Suppressor macrophage (primary cell): ENCODE data around the gene PLEKHA7.
A peak's percentile ranks its signal among the peaks of the same experiment; 100 is the strongest.

Experiments
- DNase-seq, 4 experiments: peaks; one replicate each; pipeline ENCODE4 v3.0.0-alpha.2; 2020 to 2022

PLEKHA7 gene

DNA sequence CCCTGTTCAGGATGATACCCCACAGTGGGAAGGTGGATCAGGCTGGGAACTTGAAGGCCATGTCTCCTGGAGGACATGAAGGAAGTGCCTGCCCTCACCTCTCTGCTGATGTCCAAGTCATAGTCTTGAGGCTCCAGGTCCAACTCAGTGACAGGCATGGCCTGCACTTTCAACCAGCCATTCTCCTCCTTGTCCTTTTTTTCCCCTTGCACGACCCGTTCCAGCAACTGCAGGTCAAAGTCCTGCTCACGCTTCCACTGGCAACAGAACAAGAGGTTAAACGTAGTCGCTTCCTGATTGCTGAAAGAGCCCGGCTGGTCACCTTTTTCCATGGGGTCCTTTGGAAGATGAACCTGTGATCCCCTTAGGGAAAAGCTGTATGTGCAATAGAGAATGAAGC is 228.1 kb downstream of the PLEKHA7 start:
- DNase-seq = no peak

GRCh38 chr11:16785520-16786128 is 228.6 kb downstream of the PLEKHA7 start:
- peak; percentile 80 to 88 (median 82) for DNase-seq

DNA sequence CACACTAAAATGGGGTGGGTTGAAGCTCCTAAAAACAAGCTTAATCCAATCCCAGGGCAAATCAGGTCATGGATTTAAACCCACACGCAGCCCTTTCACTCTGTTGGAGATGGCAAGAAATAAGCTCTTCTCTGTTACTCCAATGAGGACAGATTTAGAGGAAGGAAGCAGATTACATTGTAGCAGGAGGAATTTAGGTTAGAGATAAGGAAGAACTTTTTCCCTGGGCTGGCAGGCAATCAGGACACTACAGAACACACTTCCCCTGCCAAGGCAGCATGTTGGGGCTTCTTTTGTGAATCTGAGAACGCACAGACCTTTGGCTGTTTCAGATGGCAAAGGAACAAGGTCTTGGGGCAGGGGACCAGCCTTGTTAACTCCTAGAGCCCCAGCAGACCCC is 229.5 kb downstream of the PLEKHA7 start:
- DNase-seq = peak in 3 of 4 experiments; percentile 27 to 42 (median 33)

- peak in 2 of 4 experiments; percentile 15 to 46 for DNase-seq
These were observed 230.1 kb downstream of the PLEKHA7 start for GRCh38 chr11:16784097-16784496.

GRCh38 chr11:16783321-16783801 is 230.9 kb downstream of the PLEKHA7 start:
- no peak for DNase-seq

- DNase-seq = no peak
These were observed 232.0 kb downstream of the PLEKHA7 start for GRCh38 chr11:16781936-16782919.

- no peak for DNase-seq
These were observed 233.3 kb downstream of the PLEKHA7 start for GRCh38 chr11:16780698-16781550.

GRCh38 chr11:16780146-16780545 is 234.1 kb downstream of the PLEKHA7 start:
- DNase-seq = peak; percentile 42 to 57 (median 51)

DNA sequence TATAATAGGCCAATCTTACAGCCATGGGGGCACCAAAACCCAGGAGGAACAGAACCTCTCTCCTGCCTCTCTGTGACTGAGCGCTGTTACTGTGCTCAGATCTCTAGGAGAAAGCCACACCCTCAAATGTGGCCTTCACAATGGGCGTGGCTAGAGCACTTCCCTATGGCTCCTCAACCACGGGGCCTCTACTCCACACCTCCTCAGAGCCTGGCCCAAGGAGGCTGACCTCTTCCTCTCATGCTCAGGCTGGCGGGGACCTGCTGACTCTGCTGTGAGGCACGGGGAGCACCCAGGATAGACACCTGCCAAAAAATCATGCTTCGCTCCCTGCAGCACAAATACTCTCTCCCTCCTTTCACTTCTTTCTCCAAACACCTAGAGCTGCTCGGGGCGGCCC is 234.8 kb downstream of the PLEKHA7 start:
- DNase-seq = peak; percentile 81 to 90 (median 86)

GRCh38 chr11:16778876-16779275 is 235.3 kb downstream of the PLEKHA7 start:
- DNase-seq = no peak

DNA sequence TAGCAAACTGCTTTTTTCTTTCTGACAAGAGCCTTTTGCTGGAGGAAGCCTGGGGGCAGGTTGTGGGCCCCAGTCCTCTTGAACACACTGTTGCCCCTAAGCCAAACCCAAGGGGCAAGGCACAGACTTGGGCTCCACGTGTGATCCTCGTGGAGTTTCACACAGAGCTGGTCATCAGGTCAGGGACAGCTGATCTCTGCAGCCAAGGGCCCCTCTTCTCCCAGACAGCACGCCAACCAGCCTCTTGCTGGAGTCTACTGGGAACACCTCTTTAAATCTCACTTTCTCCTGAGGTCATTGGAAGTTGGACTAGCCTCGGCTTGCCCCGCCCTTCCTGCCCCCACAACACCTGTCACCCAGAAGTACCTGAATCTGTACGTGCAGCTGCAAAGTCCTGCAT is 235.9 kb downstream of the PLEKHA7 start:
- no peak for DNase-seq

DNA sequence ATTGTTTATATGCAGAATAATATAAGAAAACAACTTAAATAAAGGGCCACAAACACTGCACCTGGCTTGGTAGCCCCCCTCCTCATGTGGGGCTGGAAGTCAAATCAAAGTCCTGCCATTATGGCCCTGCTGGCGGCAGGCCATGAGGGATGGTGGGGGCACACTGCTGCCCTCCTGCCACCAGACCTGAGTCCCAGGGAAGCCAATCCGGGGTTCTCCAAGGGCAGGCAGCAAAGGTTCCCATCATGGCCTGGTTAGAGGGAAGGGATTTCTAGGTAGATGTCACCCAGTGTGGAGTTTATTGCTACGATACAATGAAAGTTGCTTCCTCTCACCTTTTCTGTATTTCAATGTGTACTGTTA is 236.6 kb downstream of the PLEKHA7 start:
- DNase-seq = no peak

- DNase-seq = no peak
These were observed 237.3 kb downstream of the PLEKHA7 start for GRCh38 chr11:16776711-16777612.

DNA sequence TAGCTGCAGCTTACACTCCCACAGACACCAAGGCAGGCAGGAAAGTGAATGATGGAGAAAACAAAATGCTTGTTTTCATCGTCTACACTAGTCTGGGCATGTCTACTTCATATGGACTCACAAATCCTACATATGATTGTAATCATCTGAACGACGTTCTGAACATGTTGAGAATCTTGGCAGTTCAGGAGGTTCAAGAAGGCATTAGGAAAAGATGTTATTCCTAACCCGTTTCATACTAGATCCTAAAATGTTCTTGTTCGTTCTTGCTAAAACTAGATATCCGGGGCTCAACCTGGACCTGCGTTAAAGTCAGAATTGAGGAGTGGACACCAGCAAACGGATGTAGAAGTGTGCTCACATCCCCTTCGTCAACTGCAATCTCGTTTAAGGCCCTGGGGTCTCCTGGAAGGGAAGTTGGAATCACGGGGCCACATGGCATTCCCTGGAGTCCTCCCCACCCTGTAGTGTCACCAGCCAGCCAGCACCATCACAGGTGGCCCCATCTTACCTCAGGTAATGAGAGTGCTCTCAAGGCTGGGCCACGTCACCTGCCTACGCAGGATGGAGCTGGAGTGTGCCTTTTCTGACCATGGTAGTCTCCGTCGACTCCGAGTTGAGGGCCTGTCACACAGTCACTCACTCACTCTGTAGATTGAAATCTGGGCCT is 238.5 kb downstream of the PLEKHA7 start:
- DNase-seq = no peak

DNA sequence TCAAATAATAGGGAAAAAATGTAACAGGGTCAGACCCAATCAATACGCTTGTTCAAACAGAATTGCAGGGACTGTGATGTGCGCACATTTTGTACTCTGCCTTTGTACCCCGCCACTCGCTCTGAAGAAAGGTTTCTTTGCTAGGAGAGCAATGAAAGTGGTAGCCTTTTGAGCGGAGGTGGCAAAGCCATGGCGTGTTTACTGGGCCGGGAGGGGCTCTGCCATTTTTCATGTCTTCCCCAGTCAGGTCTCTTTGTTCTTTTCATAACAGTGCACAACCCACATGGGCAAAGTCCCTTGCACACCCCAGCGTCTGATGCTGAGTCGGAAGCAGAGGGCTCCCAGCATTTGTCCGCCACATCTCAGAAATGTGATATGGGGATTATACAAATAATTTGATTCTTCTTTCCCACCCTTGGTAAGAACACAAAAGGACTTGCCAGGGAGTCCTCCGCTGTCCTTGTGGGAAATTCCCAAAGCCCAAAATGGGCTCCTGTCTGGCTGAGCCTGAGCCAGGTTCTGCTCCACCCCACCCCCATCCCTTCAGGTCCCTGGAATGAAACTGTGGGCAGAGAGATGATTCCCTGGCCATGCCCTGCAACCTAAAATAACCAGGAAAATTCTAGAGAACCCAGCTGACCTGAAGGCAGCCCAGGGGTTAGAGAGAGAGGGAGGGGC is 239.1 kb downstream of the PLEKHA7 start:
- no peak for DNase-seq

GRCh38 chr11:16773981-16774935 is 240.0 kb downstream of the PLEKHA7 start:
- no peak for DNase-seq

DNA sequence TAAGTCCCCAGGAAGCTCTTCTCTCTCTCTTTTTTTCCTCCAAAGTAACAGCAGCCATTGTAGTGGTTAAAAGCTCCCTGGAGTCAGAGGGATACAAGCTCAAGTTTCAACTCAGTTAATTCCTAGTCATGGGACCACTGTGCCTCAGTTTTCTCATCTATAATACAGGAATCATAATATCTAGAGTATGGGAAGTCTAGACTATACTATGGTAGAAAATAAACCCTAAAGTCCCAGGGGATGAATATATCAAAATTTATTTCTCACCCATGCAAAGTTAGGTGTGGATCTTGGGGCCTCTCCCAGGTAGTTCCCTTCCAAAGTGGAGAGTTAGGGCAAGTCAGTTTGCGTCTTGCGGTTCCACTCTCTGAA is 242.1 kb downstream of the PLEKHA7 start:
- no peak for DNase-seq

DNA sequence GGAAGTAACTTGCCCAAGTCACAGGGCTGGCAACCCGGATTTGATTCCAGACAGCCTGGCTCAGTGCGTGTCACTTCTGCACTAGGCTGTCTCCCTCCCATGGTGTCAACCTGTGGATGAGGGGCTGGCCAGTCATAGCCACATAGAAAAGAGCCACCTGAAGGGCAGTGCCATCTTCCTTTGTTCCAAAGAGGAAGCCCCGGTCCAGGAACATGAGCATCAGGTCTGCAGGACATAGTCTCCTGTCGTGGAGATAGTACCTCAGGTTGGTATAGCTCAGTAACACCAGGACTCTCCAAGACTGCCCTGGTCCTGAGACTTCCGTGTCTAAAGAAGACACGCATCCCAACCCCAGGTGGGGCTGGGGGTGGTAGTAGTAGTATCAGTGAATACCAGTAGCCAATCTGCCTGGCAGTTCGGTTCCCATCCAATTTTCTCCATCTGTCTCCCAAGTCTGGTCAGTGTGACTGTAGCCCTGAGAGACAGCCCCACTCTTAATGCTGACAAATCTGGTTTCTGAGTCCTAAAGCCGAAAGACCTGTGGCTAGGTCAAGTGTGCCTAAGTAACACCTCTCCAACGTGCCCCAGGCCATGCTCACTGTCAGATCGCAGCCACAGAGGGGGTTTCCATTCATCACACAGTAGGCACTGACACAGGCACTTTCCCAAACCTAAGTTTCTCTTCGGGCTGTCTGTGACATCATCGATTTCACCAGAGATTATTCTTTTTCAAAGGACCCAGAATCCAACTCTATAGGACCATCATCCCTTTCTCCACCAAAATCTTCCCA is 242.7 kb downstream of the PLEKHA7 start:
- DNase-seq = no peak

GRCh38 chr11:16770016-16770415 is 244.2 kb downstream of the PLEKHA7 start:
- DNase-seq = no peak
